HCT116 (cell line): ENCODE results near the gene HBM. TPM values are rescaled to one million over a fixed set of nuclear protein-coding genes. Genes with fewer than 3 reads are reported as not detected.

ENCODE experiments used
- ATAC-seq: fragments of 200-7000 bp; cut with Tn5 transposase; 2 replicates; pipeline ENCODE4 v1.9.1; 2020; ENCODE audit warnings: mild to moderate bottlenecking, moderate library complexity
- BruUV-seq: library from RNA; stranded (reverse); fragments of 400-500 nt; replicated peaks from 2 replicates; lab custom pipeline; 2021; lab: Mats Ljungman, UMichigan
- CTCF ChIA-PET: fragments of 300-600 bp; sonication (Branson Sonifier 250); formaldehyde crosslinking; loops from one replicate; lab custom pipeline; 2021; ENCODE audit warnings: antibody characterized with exemption; lab: Charles Lee
- POLR2A ChIA-PET: fragments of 300-600, 350-600 bp; sonication (Branson Sonifier 250); formaldehyde crosslinking; loops from one replicate; lab custom pipeline; 2021; ENCODE audit warnings: antibody characterized with exemption; lab: Charles Lee
- RAD21 ChIA-PET, 2 experiments: fragments of 300-600 bp; sonication (Branson Sonifier 250); formaldehyde crosslinking; loops; one replicate each; lab custom pipeline; 2023; ENCODE audit warnings: low total read pairs in 2 of 2; ENCODE audit not compliant: uncharacterized antibody in 2 of 2, unreplicated experiment in 2 of 2, low non-redundant PET in 1 of 2; lab: Charles Lee
- DNase-seq: peaks from one replicate; pipeline ENCODE4 v3.0.0-alpha.2; 2010; ENCODE audit warnings: low read depth, low spot score
- H2AFZ ChIP-seq: fragments of 200-600 bp; shearing (Covaris generic), sonication (generic); 2 replicates; pipeline ENCODE4 v1.6.1; 2017; ENCODE audit warnings: low read depth, mixed run types, mixed read lengths, antibody characterized with exemption, low read length; ENCODE audit not compliant: poor library complexity, severe bottlenecking
- H3K27ac ChIP-seq: 2 replicates; pipeline ENCODE4 v1.5.1; 2012; ENCODE audit warnings: low read depth, low read length
- H3K27me3 ChIP-seq: fragments of 200-600 bp; sonication (generic); 2 replicates; pipeline ENCODE4 v1.6.1; 2016; ENCODE audit warnings: mixed run types, low read length, mixed read lengths; ENCODE audit not compliant: insufficient read depth
- H3K36me3 ChIP-seq, 2 experiments: fragments of 200-500 bp in 1 of 2; fragments of 200-600 bp in 1 of 2; sonication (Bioruptor generic) in 1 of 2; sonication (generic) in 1 of 2; 2 replicates each; pipeline versions ENCODE4 v1.5.1 to v1.6.1; 2014 to 2016; ENCODE audit warnings: low read length in 2 of 2, inconsistent platforms in 1 of 2, mixed read lengths in 1 of 2, mixed run types in 1 of 2; ENCODE audit not compliant: insufficient read depth in 2 of 2, control insufficient read depth in 1 of 2
- H3K4me1 ChIP-seq, 2 experiments: fragments of 200-600 bp in 1 of 2; sonication (generic) in 1 of 2; 2 replicates each; pipeline versions ENCODE4 v1.5.1 to v1.6.1; 2012 to 2017; ENCODE audit warnings: low read length in 2 of 2, inconsistent platforms in 1 of 2, mild to moderate bottlenecking in 1 of 2, mixed read lengths in 1 of 2, mixed run types in 1 of 2, moderate library complexity in 1 of 2; ENCODE audit not compliant: insufficient read depth in 2 of 2, control insufficient read depth in 1 of 2
- H3K4me2 ChIP-seq: fragments of 200-600 bp; sonication (generic); 2 replicates; pipeline ENCODE4 v1.6.1; 2017; ENCODE audit warnings: mixed run types, low read length, mixed read lengths
- H3K4me3 ChIP-seq, 2 experiments: fragments of 200-600 bp in 1 of 2; sonication (generic) in 1 of 2; replicated peaks in 1 of 2; 2 replicates each; pipeline ENCODE4 v1.5.1; 2011 to 2016; ENCODE audit warnings: low read length in 2 of 2, control low read depth in 1 of 2, low read depth in 1 of 2, mild to moderate bottlenecking in 1 of 2, mixed read lengths in 1 of 2, mixed run types in 1 of 2
- H3K79me2 ChIP-seq: fragments of 200-600 bp; sonication (generic); 2 replicates; pipeline ENCODE4 v1.6.1; 2017; ENCODE audit warnings: mild to moderate bottlenecking, mixed run types, low read length, moderate library complexity, mixed read lengths; ENCODE audit not compliant: insufficient read depth
- H3K9ac ChIP-seq: fragments of 200-600 bp; sonication (generic); 2 replicates; pipeline ENCODE4 v1.6.1; 2016; ENCODE audit warnings: low read length, mixed read lengths
- H3K9me2 ChIP-seq: fragments of 200-600 bp; sonication (generic), shearing (Covaris generic); 2 replicates; pipeline ENCODE4 v1.6.1; 2017; ENCODE audit warnings: mixed run types, mild to moderate bottlenecking, moderate library complexity; ENCODE audit not compliant: insufficient read depth
- H3K9me3 ChIP-seq, 2 experiments: fragments of 200-500 bp in 1 of 2; fragments of 200-600 bp in 1 of 2; sonication (Bioruptor generic) in 1 of 2; sonication (generic) in 1 of 2; 2 replicates each; pipeline ENCODE4 v1.6.1; 2014 to 2017; ENCODE audit warnings: low read length in 2 of 2, mixed read lengths in 2 of 2, inconsistent platforms in 1 of 2, low read depth in 1 of 2, mild to moderate bottlenecking in 1 of 2, mixed run types in 1 of 2, moderate library complexity in 1 of 2; ENCODE audit not compliant: control insufficient read depth in 1 of 2, insufficient read depth in 1 of 2
- H4K20me1 ChIP-seq: fragments of 200-600 bp; sonication (generic), shearing (Covaris generic); 2 replicates; pipeline ENCODE4 v1.6.1; 2017; ENCODE audit warnings: mixed run types, mild to moderate bottlenecking, moderate library complexity; ENCODE audit not compliant: insufficient read depth
- CEBPB ChIP-seq: IDR thresholded peaks from 2 replicates; pipeline ENCODE4 v1.6.1; 2012; ENCODE audit warnings: low read depth
- EGR1 ChIP-seq: IDR thresholded peaks from 2 replicates; pipeline ENCODE4 v1.6.1; 2012; ENCODE audit warnings: low read depth
- ELF1 ChIP-seq: IDR thresholded peaks from 2 replicates; pipeline ENCODE4 v1.6.1; 2012; ENCODE audit warnings: low read depth, borderline replicate concordance
- EZH2phosphoT487 ChIP-seq: fragments of 200-600 bp; IDR thresholded peaks from 2 replicates; pipeline ENCODE4 v1.6.1; 2018; ENCODE audit warnings: antibody characterized with exemption, borderline replicate concordance
- JUND ChIP-seq: IDR thresholded peaks from 2 replicates; pipeline ENCODE4 v1.6.1; 2012
- POLR2AphosphoS5 ChIP-seq: IDR thresholded peaks from 2 replicates; pipeline ENCODE4 v1.6.1; 2011; ENCODE audit warnings: mild to moderate bottlenecking, low read depth, low read length, moderate library complexity
- RAD21 ChIP-seq: IDR thresholded peaks from 2 replicates; pipeline ENCODE4 v1.6.1; 2012; ENCODE audit warnings: low read depth, mild to moderate bottlenecking
- SP1 ChIP-seq: IDR thresholded peaks from 2 replicates; pipeline ENCODE4 v1.6.1; 2012; ENCODE audit warnings: low read depth
- SRF ChIP-seq: IDR thresholded peaks from 2 replicates; pipeline ENCODE4 v1.6.1; 2012; ENCODE audit warnings: low read depth
- TCF7L2 ChIP-seq: IDR thresholded peaks from 2 replicates; pipeline ENCODE4 v1.7.0; 2011; ENCODE audit warnings: borderline replicate concordance, inconsistent platforms; ENCODE audit not compliant: insufficient read depth, insufficient read length; ENCODE audit errors: extremely low read depth
- ZFX ChIP-seq: fragments of 450-650 bp; IDR thresholded peaks from 2 replicates; pipeline ENCODE4 v1.6.1; 2017
- ZNF274 ChIP-seq: fragments of 200-500 bp; sonication (Bioruptor generic); IDR thresholded peaks from 2 replicates; pipeline ENCODE4 v1.6.1; 2014; ENCODE audit warnings: mild to moderate bottlenecking, low read depth, low read length, inconsistent platforms
- intact Hi-C: fragments of 100-400 bp; cut with micrococcal nuclease; formaldehyde crosslinking; loops from 2 replicates; pipeline ENCODE4 v1.10.0; 2022
- total RNA-seq: library from RNA; stranded (reverse); gene quantifications from one replicate; pipeline ENCODE4 v1.2.1, GENCODE V29; 2021; ENCODE audit not compliant: unreplicated experiment
- TF ChIP-seq, protein P1 (sequence below): IDR thresholded peaks from 2 replicates; pipeline ENCODE4 v1.6.1; 2012
- TF ChIP-seq, protein P2 (sequence below): IDR thresholded peaks from 2 replicates; pipeline ENCODE4 v1.6.1; 2011; ENCODE audit warnings: mild to moderate bottlenecking, low read length, moderate library complexity; ENCODE audit not compliant: insufficient replicate concordance; ENCODE audit errors: extremely low read depth

Gene HBM
- total RNA-seq, 1 experiment from 2014 or later, result not detected

DNA sequence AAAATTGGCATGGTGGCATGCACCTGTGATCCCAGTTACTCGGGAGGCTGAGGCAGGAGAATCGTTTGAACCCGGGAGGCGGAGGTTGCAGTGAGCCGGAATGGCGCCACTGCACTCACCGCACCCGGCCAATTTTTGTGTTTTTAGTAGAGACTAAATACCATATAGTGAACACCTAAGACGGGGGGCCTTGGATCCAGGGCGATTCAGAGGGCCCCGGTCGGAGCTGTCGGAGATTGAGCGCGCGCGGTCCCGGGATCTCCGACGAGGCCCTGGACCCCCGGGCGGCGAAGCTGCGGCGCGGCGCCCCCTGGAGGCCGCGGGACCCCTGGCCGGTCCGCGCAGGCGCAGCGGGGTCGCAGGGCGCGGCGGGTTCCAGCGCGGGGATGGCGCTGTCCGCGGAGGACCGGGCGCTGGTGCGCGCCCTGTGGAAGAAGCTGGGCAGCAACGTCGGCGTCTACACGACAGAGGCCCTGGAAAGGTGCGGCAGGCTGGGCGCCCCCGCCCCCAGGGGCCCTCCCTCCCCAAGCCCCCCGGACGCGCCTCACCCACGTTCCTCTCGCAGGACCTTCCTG lies 14.4 kb downstream of the HBM start, which contains the start of gene HBQ1:
HBQ1 (plus strand) TSS at position 359 of the 575 bp plus-strand sequence; CDS start at position 387, 28 bp downstream.
- CTCF ChIA-PET, result no interaction called here

More for the DNA sequence above, 14.4 kb downstream of the HBM start, which contains the start of gene HBQ1:
- no peaks in the 10 kb centered on the region for H3K9me3 ChIP-seq
- BruUV-seq, result no TSS peak
- ATAC-seq, result no peak
- intact Hi-C loops, result no loop called here
- TF ChIP-seq EZH2phosphoT487, result no peak
- no peak for TF ChIP-seq ELF1
- no peak for TF ChIP-seq SRF
- TF ChIP-seq SP1, result no peak
- no peak for TF ChIP-seq EGR1
- TF ChIP-seq, protein P1, sequence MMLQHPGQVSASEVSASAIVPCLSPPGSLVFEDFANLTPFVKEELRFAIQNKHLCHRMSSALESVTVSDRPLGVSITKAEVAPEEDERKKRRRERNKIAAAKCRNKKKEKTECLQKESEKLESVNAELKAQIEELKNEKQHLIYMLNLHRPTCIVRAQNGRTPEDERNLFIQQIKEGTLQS, result no peak
- TF ChIP-seq TCF7L2, result no peak
- no peak for TF ChIP-seq ZNF274
- no peak for TF ChIP-seq ZFX
- TF ChIP-seq CEBPB, result no peak
- TF ChIP-seq JUND, result no peak
- TF ChIP-seq RAD21, result no peak
- TF ChIP-seq, protein P2, sequence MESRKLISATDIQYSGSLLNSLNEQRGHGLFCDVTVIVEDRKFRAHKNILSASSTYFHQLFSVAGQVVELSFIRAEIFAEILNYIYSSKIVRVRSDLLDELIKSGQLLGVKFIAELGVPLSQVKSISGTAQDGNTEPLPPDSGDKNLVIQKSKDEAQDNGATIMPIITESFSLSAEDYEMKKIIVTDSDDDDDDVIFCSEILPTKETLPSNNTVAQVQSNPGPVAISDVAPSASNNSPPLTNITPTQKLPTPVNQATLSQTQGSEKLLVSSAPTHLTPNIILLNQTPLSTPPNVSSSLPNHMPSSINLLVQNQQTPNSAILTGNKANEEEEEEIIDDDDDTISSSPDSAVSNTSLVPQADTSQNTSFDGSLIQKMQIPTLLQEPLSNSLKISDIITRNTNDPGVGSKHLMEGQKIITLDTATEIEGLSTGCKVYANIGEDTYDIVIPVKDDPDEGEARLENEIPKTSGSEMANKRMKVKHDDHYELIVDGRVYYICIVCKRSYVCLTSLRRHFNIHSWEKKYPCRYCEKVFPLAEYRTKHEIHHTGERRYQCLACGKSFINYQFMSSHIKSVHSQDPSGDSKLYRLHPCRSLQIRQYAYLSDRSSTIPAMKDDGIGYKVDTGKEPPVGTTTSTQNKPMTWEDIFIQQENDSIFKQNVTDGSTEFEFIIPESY, result no peak
- TF ChIP-seq POLR2AphosphoS5, result no peak
- POLR2A ChIA-PET, result no interaction called here
- H4K20me1 ChIP-seq, result no peaks in the 10 kb centered on the region
- no peaks in the 10 kb centered on the region for H3K27me3 ChIP-seq
- H3K79me2 ChIP-seq, result no peaks in the 10 kb centered on the region
- no peak within 1 kb of the TSS for H2AFZ ChIP-seq
- H3K27ac ChIP-seq, result no peak within 1 kb of the TSS
- RAD21 ChIA-PET, result no interaction called here
- H3K9me2 ChIP-seq, result no peaks in the 10 kb centered on the region
- H3K4me2 ChIP-seq, result no peak within 1 kb of the TSS
- H3K36me3 ChIP-seq, result no peaks in the 10 kb centered on the region
- peaks cover 0 to 5% of the 10 kb centered on the region in 2 experiments; a peak in 1 of 4 replicates for H3K4me1 ChIP-seq
- no peak for DNase-seq
- H3K9ac ChIP-seq, result no peak within 1 kb of the TSS
- H3K4me3 ChIP-seq, result no peak within 1 kb of the TSS
